Activated CD4-positive, alpha-beta T cell treated with anti-CD3 and anti-CD28 coated beads, Interleukin-2, amount 50 U/mL, for 24 hours (primary cell): ENCODE results near the gene C5orf22.
A peak's percentile ranks its signal among the peaks of the same experiment; 100 is the strongest.
"Not testable (repeated sequence)": the region's sequence is repeated elsewhere in the genome, so short reads cannot be mapped to it uniquely, and the experiment has no call there.

Source experiments
- DNase-seq, 2 donors: peaks; one replicate each; pipeline ENCODE4 v3.0.0-alpha.2; 2020; ENCODE audit warnings: low read depth in 1 of 2, low spot score in 1 of 2

The C5orf22 gene

DNA sequence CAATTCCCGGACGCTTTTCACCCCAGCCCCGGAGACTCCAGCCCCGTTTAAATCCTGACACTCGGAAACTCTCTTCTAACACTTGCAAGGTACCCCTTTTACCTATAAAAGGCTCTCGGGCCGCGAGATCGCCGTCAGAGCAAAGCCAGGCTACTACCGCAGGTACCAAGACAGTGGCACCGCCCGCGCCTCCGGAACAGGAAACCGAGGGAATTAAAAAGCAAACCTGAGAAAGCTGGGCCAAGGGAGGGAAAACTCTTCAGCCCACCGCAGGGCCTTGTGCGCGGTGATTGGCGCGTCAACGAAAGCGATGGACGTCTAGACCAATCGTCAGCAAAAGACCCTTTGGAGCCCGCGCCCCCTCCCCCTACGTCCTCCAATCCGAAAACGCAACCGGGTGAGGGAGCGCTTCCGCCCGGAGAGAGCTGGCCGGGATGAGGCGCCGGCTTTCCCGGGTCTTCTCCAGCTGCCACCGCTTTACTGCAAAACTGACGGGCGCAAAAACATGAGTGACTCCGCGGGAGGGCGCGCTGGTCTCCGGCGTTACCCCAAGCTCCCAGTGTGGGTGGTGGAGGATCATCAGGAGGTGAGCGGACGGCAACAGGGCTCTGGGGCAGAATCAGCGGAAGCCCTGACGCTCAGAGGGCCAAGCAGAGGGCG lies at the start of gene C5orf22, which contains the start of gene DROSHA:
Gene C5orf22, plus strand, starts transcription at position 414 of the 660 bp plus-strand sequence. Its CDS starts 92 bp downstream, at position 506.
Gene DROSHA, minus strand, starts transcription at position 206 of the 660 bp plus-strand sequence. CDS start 3,034 bp downstream, outside the sequence.
- DNase-seq = peak; percentile 76 to 90

DNA sequence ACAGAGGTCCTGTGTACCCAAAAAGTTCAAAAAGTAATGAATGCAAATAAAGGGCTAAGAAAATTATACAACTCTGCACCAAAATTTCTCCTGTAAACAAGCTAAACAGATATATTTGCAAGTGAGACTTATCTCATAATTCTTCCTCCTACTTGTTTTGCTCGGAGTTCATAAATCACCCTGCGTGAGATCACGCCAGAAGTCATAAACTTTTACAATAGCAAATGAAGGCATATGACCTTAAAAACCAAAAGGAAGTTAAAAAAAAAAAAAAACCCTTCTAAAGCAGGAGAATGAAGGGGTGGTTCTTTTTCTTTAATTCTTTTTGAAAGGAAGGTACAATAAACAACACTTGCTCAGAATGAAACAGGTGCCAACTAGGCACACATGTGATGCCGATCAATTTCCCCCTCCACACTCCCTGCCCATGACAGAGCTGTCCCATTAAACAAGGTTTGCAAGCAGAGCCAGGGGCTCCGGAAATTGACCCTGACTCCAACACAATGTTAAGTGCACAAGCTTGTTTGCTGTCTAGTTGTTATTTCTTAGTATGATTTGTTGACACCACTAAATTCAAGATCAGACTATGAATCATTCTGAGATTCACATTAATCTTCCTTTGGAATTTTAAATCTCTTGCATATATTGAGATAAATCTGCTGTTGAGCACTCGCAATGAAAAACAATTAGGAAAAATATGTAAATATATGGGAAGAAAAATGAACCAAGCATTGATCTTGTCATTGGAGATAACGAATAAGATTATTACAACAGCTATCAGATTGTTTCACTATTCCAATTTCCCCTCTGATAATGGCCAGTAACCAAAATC lies 46.5 kb upstream of the C5orf22 start:
- DNase-seq = no peak

GRCh38 chr5:31486441-31486840 lies 45.7 kb upstream of the C5orf22 start:
- no peak for DNase-seq

GRCh38 chr5:31487506-31487905 lies 44.6 kb upstream of the C5orf22 start:
- DNase-seq = no peak

DNA sequence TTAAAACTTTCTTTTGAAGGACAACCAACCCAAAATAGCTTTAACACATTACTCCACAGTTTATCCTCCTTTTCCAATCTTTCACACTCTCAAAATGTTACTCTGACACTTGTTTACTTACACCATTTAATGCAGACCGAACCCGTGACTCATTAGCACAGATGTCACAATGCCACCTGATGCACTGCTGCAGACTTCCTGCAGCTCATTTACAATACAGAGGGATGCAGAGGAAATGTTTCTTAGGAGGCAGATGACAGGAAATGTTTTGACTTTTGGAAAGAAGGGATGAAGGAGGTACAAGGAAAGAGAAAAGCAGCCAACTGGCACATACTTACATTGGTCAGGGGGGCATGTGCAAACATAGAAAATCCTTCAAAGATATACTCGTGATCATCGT lies 39.2 kb upstream of the C5orf22 start:
- DNase-seq = no peak

- no peak for DNase-seq
Observed at GRCh38 chr5:31495336-31495735, 36.8 kb upstream of the C5orf22 start.

- no peak for DNase-seq
Observed at GRCh38 chr5:31496301-31496700, 35.8 kb upstream of the C5orf22 start.

DNA sequence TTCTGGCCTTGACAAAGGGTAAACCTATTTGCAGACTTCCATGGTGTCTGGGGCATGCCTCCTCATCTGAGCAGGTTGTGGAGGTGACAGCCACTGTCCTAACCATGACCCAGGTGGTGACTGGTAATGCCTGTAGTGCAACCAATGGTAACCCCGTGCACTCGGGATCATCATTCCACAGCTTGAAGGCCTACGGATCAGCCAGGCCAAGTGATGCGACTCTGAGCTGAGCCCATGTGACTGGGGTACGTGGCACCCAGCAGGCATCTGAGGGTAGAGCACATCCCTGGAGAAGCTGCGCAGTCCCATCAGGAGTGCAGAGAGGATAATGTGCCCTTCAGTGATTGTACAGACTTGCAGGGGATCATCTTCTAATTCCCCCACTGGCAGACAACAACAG lies 35.2 kb upstream of the C5orf22 start:
- DNase-seq = no peak

- DNase-seq = no peak
Observed at GRCh38 chr5:31500256-31500655, 31.8 kb upstream of the C5orf22 start.

- DNase-seq = no peak
Observed at GRCh38 chr5:31502506-31502905, 29.6 kb upstream of the C5orf22 start.

GRCh38 chr5:31504529-31504928 lies 27.6 kb upstream of the C5orf22 start:
- DNase-seq = no peak

- DNase-seq = no peak
Observed at GRCh38 chr5:31511305-31511704, 20.8 kb upstream of the C5orf22 start.

DNA sequence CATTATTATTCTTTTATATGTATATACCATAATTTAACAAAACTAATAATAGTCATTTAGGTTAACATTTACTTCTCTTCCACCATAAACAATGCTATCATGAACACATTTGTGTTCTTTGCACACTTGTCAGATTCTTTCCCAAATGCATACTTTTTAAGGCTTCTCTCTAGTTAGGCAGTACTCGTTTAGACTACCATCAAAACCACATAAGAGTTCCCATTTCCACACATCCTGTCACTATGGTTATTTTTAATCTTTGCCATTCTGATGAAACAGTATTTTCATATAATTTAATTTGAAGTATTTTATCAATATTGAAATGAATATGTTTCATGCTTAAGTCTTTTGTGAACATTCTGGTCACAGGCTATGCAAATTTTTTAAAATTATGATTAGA lies 15.3 kb upstream of the C5orf22 start:
- DNase-seq = no peak

GRCh38 chr5:31523041-31523440 lies 9.1 kb upstream of the C5orf22 start:
- DNase-seq = no peak

DNA sequence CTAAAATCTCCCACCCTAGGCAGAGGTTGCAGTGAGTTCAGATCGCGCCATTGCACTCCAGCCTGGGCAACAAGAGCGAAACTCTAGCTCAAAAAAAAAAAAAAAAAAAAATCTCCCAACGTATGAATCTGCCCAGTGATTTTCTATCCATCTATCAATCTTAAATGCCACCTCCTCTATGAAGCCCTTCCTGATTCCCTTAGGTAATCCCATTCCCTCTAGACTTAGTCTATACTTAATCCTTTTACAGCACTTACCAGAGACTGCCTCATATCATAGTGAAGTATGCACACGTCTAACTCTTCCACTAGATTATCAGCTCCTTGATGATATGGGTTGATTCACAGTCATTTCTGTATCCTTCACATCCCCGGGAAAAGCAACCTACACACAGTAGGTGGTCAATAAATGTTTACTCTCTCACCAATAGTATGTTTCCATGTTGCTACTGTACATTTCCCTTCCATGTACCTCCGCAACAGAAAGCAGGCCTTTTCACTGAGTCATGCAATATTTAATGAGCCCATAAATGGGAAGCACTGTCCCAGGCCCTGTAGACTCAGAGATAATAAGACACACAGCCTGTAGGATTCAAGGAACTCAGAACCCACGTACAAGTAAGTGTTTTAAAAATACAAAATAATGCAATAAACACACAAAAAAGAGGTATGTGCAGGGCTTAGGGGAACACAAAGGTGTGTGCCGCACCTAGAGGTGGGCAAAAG lies 1.4 kb upstream of the C5orf22 start:
- no peak for DNase-seq

DNA sequence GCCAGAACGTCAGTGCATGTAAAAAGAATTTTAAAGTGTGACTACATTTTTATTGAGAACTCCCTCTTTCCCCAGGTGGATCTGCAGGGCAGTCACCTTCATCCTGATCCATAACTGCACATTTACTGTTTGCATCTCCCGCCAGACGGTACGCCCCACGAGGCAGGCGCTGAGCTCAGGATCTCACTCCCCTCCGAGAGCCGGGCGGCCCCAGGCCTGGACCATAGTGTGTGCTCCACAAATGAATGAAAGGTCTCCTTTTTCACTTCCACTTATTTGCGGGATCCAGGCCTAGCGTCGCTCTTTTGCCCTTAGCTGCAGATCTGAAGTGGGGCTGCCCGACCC lies 586 bp upstream of the C5orf22 start:
- DNase-seq = no peak

DNA sequence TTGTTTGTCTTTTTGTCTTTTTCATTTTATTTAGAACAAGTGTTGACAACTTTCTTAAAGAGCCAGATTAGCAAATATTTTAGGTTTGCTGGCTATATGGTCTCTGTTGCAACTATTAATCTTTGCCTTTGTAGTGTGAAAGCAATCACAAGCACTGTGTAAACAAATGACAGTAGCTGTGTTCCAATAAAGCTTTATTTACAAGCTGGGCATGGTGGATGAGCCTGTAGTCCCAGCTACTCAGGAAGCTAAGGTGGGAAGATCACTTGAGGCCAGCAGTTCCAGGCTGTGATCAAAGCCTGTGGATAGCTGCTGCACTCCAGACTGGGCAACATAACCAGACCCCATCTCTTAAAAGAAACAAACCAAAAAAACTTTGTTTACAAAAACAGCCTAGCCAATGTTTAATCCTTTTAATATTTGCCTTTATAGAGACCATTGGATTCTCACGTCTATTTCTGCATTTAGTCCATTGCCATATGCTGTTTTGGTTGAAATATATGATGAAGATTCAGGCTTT lies 2.5 kb downstream of the C5orf22 start:
- no peak for DNase-seq

- DNase-seq = no peak
Observed at GRCh38 chr5:31536873-31537272, 4.8 kb downstream of the C5orf22 start.

DNA sequence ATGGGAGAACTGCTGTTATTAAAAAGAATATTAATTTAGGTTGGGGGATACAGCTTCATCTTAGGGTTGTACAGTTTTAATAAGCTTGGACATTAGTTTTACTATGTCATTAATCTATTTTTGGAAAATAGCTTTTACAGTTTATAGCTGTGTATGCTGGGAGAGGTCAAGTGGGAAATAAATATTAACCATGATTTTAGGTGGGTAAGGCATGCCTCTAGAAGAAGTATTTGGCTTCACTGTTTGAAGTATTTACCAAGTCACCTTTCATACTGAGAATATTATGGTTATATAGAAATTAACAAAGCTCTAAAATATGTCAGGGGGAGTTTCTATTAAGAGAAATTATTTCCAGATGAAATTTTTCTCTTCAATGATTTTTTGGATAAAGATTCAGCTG lies 5.2 kb downstream of the C5orf22 start:
- no peak for DNase-seq

DNA sequence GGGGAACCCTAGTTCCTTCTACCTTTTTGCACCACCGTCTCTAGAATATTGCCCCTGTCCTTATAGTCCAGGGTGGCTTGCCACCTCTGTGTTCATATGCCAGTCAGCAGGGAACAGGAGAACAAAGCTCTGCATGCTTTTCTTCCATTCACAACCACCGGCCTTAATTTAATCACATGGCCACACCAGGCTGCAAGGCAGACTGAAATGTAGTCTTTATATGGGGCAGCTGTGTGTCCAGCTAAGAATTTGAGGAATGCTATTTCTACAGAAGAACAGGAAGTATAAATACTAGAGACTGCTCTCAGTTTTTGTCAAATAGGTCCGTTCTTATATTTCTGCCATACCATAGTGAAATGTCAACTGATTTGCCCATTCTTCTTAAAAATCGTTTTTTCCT lies 5.8 kb downstream of the C5orf22 start:
- no peak for DNase-seq

DNA sequence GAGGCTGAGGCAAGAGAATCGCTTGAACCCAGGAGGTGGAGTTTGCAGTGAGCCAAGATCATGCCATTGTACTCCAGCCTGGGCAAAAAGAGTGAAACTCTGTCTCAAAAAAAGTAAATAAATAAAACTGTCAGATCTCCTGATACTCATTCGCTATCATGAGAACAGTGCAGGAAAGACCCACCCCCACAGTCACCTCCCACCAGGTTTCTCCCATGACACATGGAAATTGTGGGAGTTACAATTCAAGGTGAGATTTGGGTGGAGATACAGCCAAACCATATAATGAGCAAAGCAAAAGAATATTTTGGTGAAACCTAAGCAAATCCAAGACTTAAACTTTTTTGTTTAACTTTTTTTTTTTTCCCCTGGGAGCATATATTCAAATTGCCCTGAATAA lies 17.0 kb downstream of the C5orf22 start:
- DNase-seq = not testable (repeated sequence)

DNA sequence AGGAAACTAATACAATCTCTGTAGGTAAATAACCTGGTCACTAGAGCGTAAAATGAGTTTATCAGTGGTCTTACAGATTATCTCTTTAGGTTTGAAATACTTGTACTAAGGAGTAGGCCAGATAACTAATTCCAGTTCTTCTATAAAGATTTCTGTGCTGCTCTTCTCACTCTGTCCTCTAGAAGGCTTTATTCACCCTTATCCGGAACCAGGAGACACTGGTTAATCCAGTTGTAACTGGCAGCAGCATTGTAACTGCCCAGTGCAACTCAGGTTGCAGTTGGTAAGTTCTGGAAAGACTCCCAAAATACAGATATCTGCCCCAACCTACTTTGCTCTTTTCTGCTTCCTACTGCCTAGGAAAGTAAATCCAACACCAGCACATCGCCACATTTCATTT lies 19.8 kb downstream of the C5orf22 start:
- DNase-seq = no peak
